ENCODE results near the gene LRRC18. TPM values are rescaled to one million over a fixed set of nuclear protein-coding genes. Genes with fewer than 3 reads are reported as not detected.

The LRRC18 gene
- polyA plus RNA-seq, 10 donors = 0.10 to 0.15 (median 0.14) TPM; not detected in 6

- no peak for DNase-seq
Measured at GRCh38 chr10:48882881-48883280, 56.8 kb downstream of the LRRC18 start.

GRCh38 chr10:48881937-48882336 lies 57.7 kb downstream of the LRRC18 start:
- DNase-seq = no peak

- DNase-seq = no peak
Measured at GRCh38 chr10:48880016-48880705, 59.5 kb downstream of the LRRC18 start.

- no peak for DNase-seq
Measured at GRCh38 chr10:48879451-48879850, 60.2 kb downstream of the LRRC18 start.

GRCh38 chr10:48878091-48878490 lies 61.5 kb downstream of the LRRC18 start:
- no peak for DNase-seq

- DNase-seq = no peak
Measured at GRCh38 chr10:48872234-48872633, 67.4 kb downstream of the LRRC18 start.

Other genes with a start within 250 kb of the LRRC18 start
- gene VSTM4, start 175.7 kb upstream of the LRRC18 start, polyA plus RNA-seq (ENCODE audit: insufficient read length in 10 of 10) = 10 to 100 TPM; 36.6 to 60.5 (median 42.9) TPM
- gene FAM170B, start 194.2 kb upstream of the LRRC18 start, polyA plus RNA-seq (ENCODE audit: insufficient read length in 10 of 10) = under 1 TPM in 1 of 10 donors, not detected in 9; 0.08 TPM
- 1 to 10 TPM; 4.2 to 8.8 (median 6.2) TPM for gene TMEM273, start 248.6 kb upstream of the LRRC18 start, polyA plus RNA-seq (ENCODE audit: insufficient read length in 10 of 10)

All from muscle of back (tissue), 11 donors.